SH-SY5Y (cell line): ENCODE results near the gene SLC6A16.

Source experiments
- GATA2 ChIP-seq: IDR thresholded peaks from 2 replicates; pipeline ENCODE4 v1.6.1; 2011; ENCODE audit warnings: mild to moderate bottlenecking, low read depth, low read length
- GATA3 ChIP-seq: IDR thresholded peaks from 2 replicates; pipeline ENCODE4 v1.6.1; 2011; ENCODE audit warnings: low read depth, mild to moderate bottlenecking, low read length, moderate library complexity

DNA sequence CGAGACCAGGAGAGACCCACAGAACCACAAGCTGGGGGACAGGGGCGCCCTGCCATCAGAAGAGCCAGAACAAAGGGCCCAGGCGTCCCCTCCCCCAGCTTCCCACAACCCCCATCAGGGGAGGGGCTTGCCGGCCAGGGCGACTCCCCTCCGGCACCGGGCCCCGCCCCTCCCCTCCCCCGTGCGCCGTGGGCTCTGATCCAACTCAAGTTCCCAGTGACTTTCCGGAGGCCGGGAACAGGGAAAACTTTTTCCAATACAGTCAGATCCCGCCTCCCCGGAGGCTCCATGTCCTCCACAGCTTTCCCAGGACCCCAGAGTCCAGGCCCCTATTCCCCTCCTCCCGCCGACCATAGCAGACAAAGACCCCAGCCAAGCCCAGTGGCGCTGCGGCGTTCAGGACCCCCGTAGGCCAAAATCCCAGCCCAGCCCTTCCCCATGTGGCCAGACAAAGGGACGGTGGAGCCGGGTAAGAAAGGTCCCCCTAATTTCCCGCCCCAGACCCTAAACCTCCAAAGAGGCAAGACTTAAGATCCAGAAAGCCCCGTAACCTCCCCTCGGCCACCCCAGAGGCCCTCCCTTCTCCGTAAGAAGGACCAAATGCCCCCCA, 36.6 kb upstream of the SLC6A16 start:
- no peak for TF ChIP-seq GATA2
- TF ChIP-seq GATA3: no peak
